HCT116 (cell line): ENCODE results near the gene DCLRE1B.

Experiments used
- ATF3 ChIP-seq: IDR thresholded peaks from 2 replicates; pipeline ENCODE4 v1.6.1; 2012
- CTCF ChIP-seq, 3 experiments: fragments of 200-600 bp in 1 of 3; sonication (generic) in 1 of 3; IDR thresholded peaks in 2 of 3; conservative IDR thresholded peaks in 1 of 3; 2 replicates each; pipeline ENCODE4 v1.5.1; 2012 to 2017; ENCODE audit warnings: low read depth in 2 of 3, low read length in 2 of 3, antibody characterized with exemption in 1 of 3, borderline replicate concordance in 1 of 3, control low read depth in 1 of 3, mild to moderate bottlenecking in 1 of 3, mixed read lengths in 1 of 3, mixed run types in 1 of 3, moderate library complexity in 1 of 3; ENCODE audit not compliant: insufficient read depth in 1 of 3
- EZH2phosphoT487 ChIP-seq: fragments of 200-600 bp; IDR thresholded peaks from 2 replicates; pipeline ENCODE4 v1.6.1; 2018; ENCODE audit warnings: antibody characterized with exemption, borderline replicate concordance
- JUND ChIP-seq: IDR thresholded peaks from 2 replicates; pipeline ENCODE4 v1.6.1; 2012
- MAX ChIP-seq: IDR thresholded peaks from 2 replicates; pipeline ENCODE4 v1.6.1; 2012
- POLR2A ChIP-seq: IDR thresholded peaks from 2 replicates; pipeline ENCODE4 v1.7.0; 2011; ENCODE audit warnings: borderline replicate concordance; ENCODE audit not compliant: insufficient read depth, insufficient read length; ENCODE audit errors: extremely low read depth
- POLR2AphosphoS5 ChIP-seq: IDR thresholded peaks from 2 replicates; pipeline ENCODE4 v1.6.1; 2011; ENCODE audit warnings: mild to moderate bottlenecking, low read depth, low read length, moderate library complexity
- REST ChIP-seq: IDR thresholded peaks from 2 replicates; pipeline ENCODE4 v1.6.1; 2012; ENCODE audit warnings: low read depth
- SP1 ChIP-seq: IDR thresholded peaks from 2 replicates; pipeline ENCODE4 v1.6.1; 2012; ENCODE audit warnings: low read depth
- SRF ChIP-seq: IDR thresholded peaks from 2 replicates; pipeline ENCODE4 v1.6.1; 2012; ENCODE audit warnings: low read depth
- ZFX ChIP-seq: fragments of 450-650 bp; IDR thresholded peaks from 2 replicates; pipeline ENCODE4 v1.6.1; 2017
- ZNF274 ChIP-seq: fragments of 200-500 bp; sonication (Bioruptor generic); IDR thresholded peaks from 2 replicates; pipeline ENCODE4 v1.6.1; 2014; ENCODE audit warnings: mild to moderate bottlenecking, low read depth, low read length, inconsistent platforms

GRCh38 chr1:113937146-113937545 lies 32.0 kb downstream of the DCLRE1B start:
- no peak for TF ChIP-seq CTCF (IDR thresholded peaks at IDR 0.05 in 2 of 3, conservative IDR thresholded peaks at IDR 0.05 in 1 of 3; ENCODE audit: borderline replicate concordance in 1 of 3, insufficient read depth in 1 of 3, low read depth in 2 of 3, low read length in 2 of 3)
- TF ChIP-seq SRF: no peak
- TF ChIP-seq REST: no peak
- no peak for TF ChIP-seq JUND
- TF ChIP-seq ZNF274: no peak
- no peak for TF ChIP-seq EZH2phosphoT487
- no peak for TF ChIP-seq ATF3
- TF ChIP-seq SP1: no peak
- no peak for TF ChIP-seq POLR2AphosphoS5
- TF ChIP-seq POLR2A: no peak
- TF ChIP-seq MAX: no peak
- TF ChIP-seq ZFX: no peak
